Measurements from ENCODE around the gene UBR4.

Gene UBR4

GRCh38 chr1:19113697-19114092, 96.4 kb downstream of the UBR4 start:
- H3K4me3 ChIP-seq (ENCODE audit: low read depth, low read length) = no peak overlapping the region
- peak; percentile 47 for TF ChIP-seq CTCF (IDR thresholded peaks at IDR 0.05; ENCODE audit: insufficient read depth, low read depth, low read length, missing control alignments)
- DNase-seq (ENCODE audit: low read depth) = peak; percentile 48

GRCh38 chr1:19112891-19113696, 97.0 kb downstream of the UBR4 start:
- no peak overlapping the region for H3K4me3 ChIP-seq (ENCODE audit: low read depth, low read length)
- DNase-seq (ENCODE audit: low read depth) = no peak
- no peak for TF ChIP-seq CTCF (IDR thresholded peaks at IDR 0.05; ENCODE audit: insufficient read depth, low read depth, low read length, missing control alignments)

GRCh38 chr1:19110257-19110927, 99.7 kb downstream of the UBR4 start:
- no peak for DNase-seq (ENCODE audit: low read depth)
- TF ChIP-seq CTCF (IDR thresholded peaks at IDR 0.05; ENCODE audit: insufficient read depth, low read depth, low read length, missing control alignments) = no peak
- H3K4me3 ChIP-seq (ENCODE audit: low read depth, low read length) = no peak overlapping the region

- no peak for TF ChIP-seq CTCF (IDR thresholded peaks at IDR 0.05; ENCODE audit: insufficient read depth, low read depth, low read length, missing control alignments)
- H3K4me3 ChIP-seq (ENCODE audit: low read depth, low read length) = no peak overlapping the region
- no peak for DNase-seq (ENCODE audit: low read depth)
Observed at GRCh38 chr1:19109545-19109944, 100.5 kb downstream of the UBR4 start.

GRCh38 chr1:19101244-19101643, 108.8 kb downstream of the UBR4 start:
- TF ChIP-seq CTCF (IDR thresholded peaks at IDR 0.05; ENCODE audit: insufficient read depth, low read depth, low read length, missing control alignments) = no peak
- H3K4me3 ChIP-seq (ENCODE audit: low read depth, low read length) = no peak overlapping the region
- no peak for DNase-seq (ENCODE audit: low read depth)

- no peak overlapping the region for H3K4me3 ChIP-seq (ENCODE audit: low read depth, low read length)
- TF ChIP-seq CTCF (IDR thresholded peaks at IDR 0.05; ENCODE audit: insufficient read depth, low read depth, low read length, missing control alignments) = no peak
- DNase-seq (ENCODE audit: low read depth) = no peak
Observed at GRCh38 chr1:19100028-19100427, 110.0 kb downstream of the UBR4 start.

Data from GM12865 (cell line).